ENCODE results near the gene PEAK1.
"Not testable (repeated sequence)": the region's sequence is repeated elsewhere in the genome, so short reads cannot be mapped to it uniquely, and the experiment has no call there.

The PEAK1 gene

GRCh38 chr15:77420610-77421369 is 886 bp upstream of the PEAK1 start, which contains the start of gene HMG20A:
Gene HMG20A (plus strand): TSS chr15:77420888. CDS start chr15:77458408, 37,520 bp downstream.
- DNase-seq = peak in 1 of 2 donors; percentile 69

GRCh38 chr15:77418966-77419835 is 703 bp downstream of the PEAK1 start:
- peak; percentile 22 to 24 for DNase-seq

- DNase-seq = no peak
These were observed 1.4 kb downstream of the PEAK1 start for GRCh38 chr15:77418391-77418965.

- no peak for DNase-seq
These were observed 2.3 kb downstream of the PEAK1 start for GRCh38 chr15:77417602-77418001.

GRCh38 chr15:77416954-77417353 is 3.0 kb downstream of the PEAK1 start:
- DNase-seq = no peak

- DNase-seq = no peak
These were observed 3.8 kb downstream of the PEAK1 start for GRCh38 chr15:77416148-77416455.

GRCh38 chr15:77415450-77416147 is 4.3 kb downstream of the PEAK1 start:
- no peak for DNase-seq

- no peak for DNase-seq
These were observed 5.0 kb downstream of the PEAK1 start for GRCh38 chr15:77414789-77415442.

- DNase-seq = no peak
These were observed 6.1 kb downstream of the PEAK1 start for GRCh38 chr15:77413699-77414349.

GRCh38 chr15:77412972-77413698 is 6.8 kb downstream of the PEAK1 start:
- DNase-seq = no peak

GRCh38 chr15:77411619-77411976 is 8.3 kb downstream of the PEAK1 start:
- DNase-seq = no peak

- DNase-seq = no peak
These were observed 8.9 kb downstream of the PEAK1 start for GRCh38 chr15:77410701-77411618.

- not testable (repeated sequence) for DNase-seq
These were observed 9.8 kb downstream of the PEAK1 start for GRCh38 chr15:77410157-77410500.

GRCh38 chr15:77409259-77410156 is 10.4 kb downstream of the PEAK1 start:
- peak; percentile 16 to 43 for DNase-seq

- no peak for DNase-seq
These were observed 13.1 kb downstream of the PEAK1 start for GRCh38 chr15:77406846-77407245.

GRCh38 chr15:77406173-77406759 is 13.6 kb downstream of the PEAK1 start:
- DNase-seq = not testable (repeated sequence)

GRCh38 chr15:77402740-77403379 is 17.0 kb downstream of the PEAK1 start:
- no peak for DNase-seq

- DNase-seq = no peak
These were observed 19.6 kb downstream of the PEAK1 start for GRCh38 chr15:77400258-77400657.
